ENCODE results near the gene LGALS3BP. TPM values are rescaled to one million over a fixed set of nuclear protein-coding genes. Genes with fewer than 3 reads are reported as not detected.

The LGALS3BP gene
- total RNA-seq, 1 donor = 457 TPM

DNA sequence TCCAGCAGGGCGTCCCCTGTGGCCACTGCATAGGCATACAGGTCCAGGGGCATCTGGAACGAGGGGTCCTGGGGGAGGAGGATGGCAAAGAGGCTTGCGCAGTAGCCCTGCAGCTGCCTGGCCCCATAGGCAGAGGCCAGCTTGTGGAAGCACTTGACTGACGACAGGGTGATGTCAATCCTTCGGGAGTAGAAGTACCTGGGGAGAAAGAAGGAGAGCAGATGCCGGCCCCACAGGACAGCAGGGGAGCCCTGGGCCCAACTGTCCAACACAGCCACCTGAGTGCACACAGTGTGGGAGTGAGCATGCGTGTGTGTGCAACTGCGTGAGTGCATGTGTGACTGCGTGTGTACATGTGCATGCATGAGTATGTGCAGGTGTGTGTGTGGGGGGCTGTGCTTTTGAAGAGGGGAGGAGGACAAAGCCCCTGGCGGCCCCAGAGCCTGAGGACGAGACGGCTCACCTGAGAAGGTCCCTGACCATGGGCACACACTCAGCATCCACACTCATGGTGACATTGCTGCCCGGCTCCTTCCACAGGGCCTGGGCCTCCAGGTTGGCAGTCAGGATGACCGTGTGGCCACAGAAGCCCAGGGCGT lies 7.1 kb downstream of the LGALS3BP start:
- Histone ChIP-seq H3K9me3 (ENCODE audit: low read depth, low read length) (no peaks in the 10 kb centered on the region), H3K36me3 (ENCODE audit: insufficient read depth, low read length) (peaks cover 19% of the 10 kb centered on the region), H3K27me3 (ENCODE audit: insufficient read depth, low read length) (no peaks in the 10 kb centered on the region), H4K20me1 (ENCODE audit: insufficient read depth, low read length) (peaks cover 9% of the 10 kb centered on the region), H2AFZ (ENCODE audit: low read length) (no peak overlapping the region), H3K27ac (ENCODE audit: low read depth, low read length) (no peak overlapping the region), H3K79me2 (ENCODE audit: insufficient read depth, low read length) (peaks cover 17% of the 10 kb centered on the region), H3K4me2 (ENCODE audit: insufficient read depth, low read length) (no peak overlapping the region), H3K4me3 (ENCODE audit: insufficient read depth, low read length) (no peak overlapping the region), H3K4me1 (ENCODE audit: insufficient read depth, low read length) (peaks cover 12% of the 10 kb centered on the region)
- DNase-seq (ENCODE audit: insufficient read length, low spot score, missing footprints) = peak; percentile 62
- TF ChIP-seq, protein P1, sequence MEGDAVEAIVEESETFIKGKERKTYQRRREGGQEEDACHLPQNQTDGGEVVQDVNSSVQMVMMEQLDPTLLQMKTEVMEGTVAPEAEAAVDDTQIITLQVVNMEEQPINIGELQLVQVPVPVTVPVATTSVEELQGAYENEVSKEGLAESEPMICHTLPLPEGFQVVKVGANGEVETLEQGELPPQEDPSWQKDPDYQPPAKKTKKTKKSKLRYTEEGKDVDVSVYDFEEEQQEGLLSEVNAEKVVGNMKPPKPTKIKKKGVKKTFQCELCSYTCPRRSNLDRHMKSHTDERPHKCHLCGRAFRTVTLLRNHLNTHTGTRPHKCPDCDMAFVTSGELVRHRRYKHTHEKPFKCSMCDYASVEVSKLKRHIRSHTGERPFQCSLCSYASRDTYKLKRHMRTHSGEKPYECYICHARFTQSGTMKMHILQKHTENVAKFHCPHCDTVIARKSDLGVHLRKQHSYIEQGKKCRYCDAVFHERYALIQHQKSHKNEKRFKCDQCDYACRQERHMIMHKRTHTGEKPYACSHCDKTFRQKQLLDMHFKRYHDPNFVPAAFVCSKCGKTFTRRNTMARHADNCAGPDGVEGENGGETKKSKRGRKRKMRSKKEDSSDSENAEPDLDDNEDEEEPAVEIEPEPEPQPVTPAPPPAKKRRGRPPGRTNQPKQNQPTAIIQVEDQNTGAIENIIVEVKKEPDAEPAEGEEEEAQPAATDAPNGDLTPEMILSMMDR (IDR thresholded peaks at IDR 0.05; ENCODE audit: extremely low read depth, low read depth, low read length) = no peak

- Histone ChIP-seq H4K20me1 (ENCODE audit: insufficient read depth, low read length) (peaks cover 9% of the 10 kb centered on the region), H3K4me1 (ENCODE audit: insufficient read depth, low read length) (peaks cover 11% of the 10 kb centered on the region), H2AFZ (ENCODE audit: low read length) (no peak overlapping the region), H3K27me3 (ENCODE audit: insufficient read depth, low read length) (no peaks in the 10 kb centered on the region), H3K79me2 (ENCODE audit: insufficient read depth, low read length) (peaks cover 11% of the 10 kb centered on the region), H3K4me2 (ENCODE audit: insufficient read depth, low read length) (no peak overlapping the region), H3K27ac (ENCODE audit: low read depth, low read length) (no peak overlapping the region), H3K4me3 (ENCODE audit: insufficient read depth, low read length) (no peak overlapping the region), H3K36me3 (ENCODE audit: insufficient read depth, low read length) (peaks cover 19% of the 10 kb centered on the region), H3K9me3 (ENCODE audit: low read depth, low read length) (no peaks in the 10 kb centered on the region)
- peak; percentile 68 for DNase-seq (ENCODE audit: insufficient read length, low spot score, missing footprints)
- TF ChIP-seq, protein P1 (IDR thresholded peaks at IDR 0.05; ENCODE audit: extremely low read depth, low read depth, low read length) = no peak
Measured at GRCh38 chr17:78971756-78972506, 7.8 kb downstream of the LGALS3BP start.

- H2AFZ ChIP-seq (ENCODE audit: low read length) = no peak overlapping the region
- peaks cover 7% of the 10 kb centered on the region for H3K79me2 ChIP-seq (ENCODE audit: insufficient read depth, low read length)
- no peaks in the 10 kb centered on the region for H3K9me3 ChIP-seq (ENCODE audit: low read depth, low read length)
- peaks cover 18% of the 10 kb centered on the region for H3K36me3 ChIP-seq (ENCODE audit: insufficient read depth, low read length)
- no peaks in the 10 kb centered on the region for H3K27me3 ChIP-seq (ENCODE audit: insufficient read depth, low read length)
- H3K4me3 ChIP-seq (ENCODE audit: insufficient read depth, low read length) = no peak overlapping the region
- TF ChIP-seq, protein P1 (IDR thresholded peaks at IDR 0.05; ENCODE audit: extremely low read depth, low read depth, low read length) = peak; percentile 86
- peaks cover 9% of the 10 kb centered on the region for H4K20me1 ChIP-seq (ENCODE audit: insufficient read depth, low read length)
- H3K4me1 ChIP-seq (ENCODE audit: insufficient read depth, low read length) = peaks cover 11% of the 10 kb centered on the region
- DNase-seq (ENCODE audit: insufficient read length, low spot score, missing footprints) = peak; percentile 97
- no peak overlapping the region for H3K27ac ChIP-seq (ENCODE audit: low read depth, low read length)
- no peak overlapping the region for H3K4me2 ChIP-seq (ENCODE audit: insufficient read depth, low read length)
Measured at GRCh38 chr17:78970834-78971755, 8.6 kb downstream of the LGALS3BP start.
